GM19468 (cell line): ENCODE data around the gene GARIN1A.

Experiments used
- ATAC-seq: cut with Tn5 transposase; IDR thresholded peaks from one replicate; pipeline ENCODE4 v1.9.1; 2021; ENCODE audit warnings: mild to moderate bottlenecking, moderate library complexity, moderate number of reproducible peaks; ENCODE audit not compliant: unreplicated experiment; ENCODE audit errors: extremely low read depth

The GARIN1A gene

GRCh38 chr7:128710481-128710880 is 38.4 kb downstream of the GARIN1A start:
- ATAC-seq, result no peak

GRCh38 chr7:128713794-128714193 is 41.7 kb downstream of the GARIN1A start:
- ATAC-seq, result no peak

GRCh38 chr7:128714701-128715495 is 42.8 kb downstream of the GARIN1A start:
- no peak for ATAC-seq

GRCh38 chr7:128718967-128719642 is 47.0 kb downstream of the GARIN1A start:
- ATAC-seq, result no peak

- ATAC-seq, result no peak
These were observed 49.3 kb downstream of the GARIN1A start for GRCh38 chr7:128721376-128721775.
